ENCODE results near the gene SNX1. TPM values are rescaled to one million over a fixed set of nuclear protein-coding genes. Genes with fewer than 3 reads are reported as not detected.

SNX1 gene
- total and polyA plus RNA-seq, 2 of the 13 experiments (the other 11 are each of a cell fraction or from before 2014, with no cell fraction given) = 29.3 to 60.1 TPM

- TF ChIP-seq ZUFSP (CRISPR knock-in tag; IDR thresholded peaks at IDR 0.05; ENCODE audit: borderline replicate concordance) (no peak), HNRNPUL1 (IDR thresholded peaks at IDR 0.05; ENCODE audit: low read depth, low read length) (no peak), ARNT2 (CRISPR knock-in tag; IDR thresholded peaks at IDR 0.05; ENCODE audit: low read depth) (peak; percentile 68; the same call in 1 of the 2 replicates), ZBTB40 (IDR thresholded peaks at IDR 0.05) (no peak), ZBTB40 (CRISPR knock-in tag; IDR thresholded peaks at IDR 0.05) (peak; percentile 32; the same call in 1 of the 2 replicates), THRA (CRISPR knock-in tag; IDR thresholded peaks at IDR 0.05; ENCODE audit: borderline replicate concordance) (peak; percentile 52; the same call in 1 of the 2 replicates), MIXL1 (CRISPR knock-in tag; IDR thresholded peaks at IDR 0.05) (0 out of 2 replicates have a peak, but pooled peaks have one; percentile 28), ZNF362 (CRISPR knock-in tag; IDR thresholded peaks at IDR 0.05; ENCODE audit: borderline replicate concordance) (0 out of 2 replicates have a peak, but pooled peaks have one; percentile 11), ZNF710 (CRISPR knock-in tag; IDR thresholded peaks at IDR 0.05; ENCODE audit: borderline replicate concordance) (peak; percentile 29; the same call in 1 of the 2 replicates), GZF1 (CRISPR knock-in tag; IDR thresholded peaks at IDR 0.05) (no peak), JUNB (CRISPR knock-in tag; IDR thresholded peaks at IDR 0.05; ENCODE audit: borderline replicate concordance) (no peak)
These were observed 57.9 kb downstream of the SNX1 start (continued) for GRCh38 chr15:64153480-64154367.

Data from HepG2 (cell line).